Activated CD8-positive, alpha-beta memory T cell treated with anti-CD3 and anti-CD28 coated beads for 48 hours (primary cell): ENCODE results near the gene CDH23.

Experiments used
- DNase-seq, 3 experiments: peaks; one replicate each; pipeline ENCODE4 v3.0.0-alpha.2; 2020; ENCODE audit warnings: low read depth in 2 of 3, low spot score in 2 of 3

The CDH23 gene

DNA sequence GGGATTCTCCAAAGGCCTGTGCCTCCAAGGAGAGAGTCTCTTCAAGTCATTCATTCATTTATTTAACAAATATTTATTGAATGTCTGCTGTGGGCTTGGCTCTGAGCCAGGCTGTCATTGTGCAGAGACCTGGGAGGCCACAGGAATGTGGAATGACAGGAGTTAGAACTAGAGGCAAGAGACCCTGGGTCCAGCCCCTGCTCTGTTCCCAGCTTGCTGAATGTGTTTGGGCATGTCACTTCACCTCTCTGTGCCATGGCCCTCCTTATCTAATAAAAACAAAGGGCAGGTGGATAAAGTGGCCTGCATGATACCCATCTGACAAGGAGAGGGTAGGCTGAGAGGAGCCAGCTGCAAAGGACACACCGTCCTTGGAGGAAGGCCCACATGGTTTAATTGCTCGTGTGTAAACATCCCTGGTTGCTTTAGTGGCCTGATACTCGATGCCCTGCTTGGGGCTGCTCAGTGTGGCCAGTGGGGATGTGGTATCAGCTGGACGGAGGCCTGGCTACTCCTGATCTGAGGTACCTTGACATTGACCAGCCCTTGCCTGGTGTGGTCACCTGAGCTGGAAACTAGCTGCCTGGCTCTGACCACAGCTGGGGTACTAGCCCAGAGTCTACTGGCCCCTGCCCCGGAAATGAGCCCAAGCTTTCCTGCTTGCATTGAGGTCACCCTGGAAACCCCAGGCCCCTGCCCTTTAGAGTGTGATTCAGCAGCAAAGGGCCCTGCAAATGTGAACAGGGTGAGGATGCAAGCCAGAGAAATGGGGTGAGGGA is 116.2 kb downstream of the CDH23 start:
- no peak for DNase-seq

GRCh38 chr10:71513540-71513853 is 116.8 kb downstream of the CDH23 start:
- no peak for DNase-seq

DNA sequence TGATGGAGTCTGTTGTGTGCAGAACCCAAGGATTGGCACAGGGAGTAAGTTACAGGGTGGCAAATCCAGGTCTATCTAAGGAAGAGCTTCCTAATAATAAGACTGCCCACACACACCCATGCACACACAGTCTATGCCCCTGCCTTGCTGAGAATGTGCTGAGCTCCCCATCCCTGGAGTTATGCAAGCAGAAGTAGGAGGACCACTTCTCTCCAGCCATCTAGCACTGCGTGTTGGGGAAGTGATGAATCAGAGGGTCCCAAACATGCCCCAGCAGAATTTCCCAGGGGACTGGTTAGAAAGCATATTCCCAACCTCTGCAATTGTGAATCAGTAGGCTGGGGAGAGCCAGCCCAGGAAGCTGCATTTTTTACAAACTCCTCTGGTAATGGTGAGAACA is 117.2 kb downstream of the CDH23 start:
- DNase-seq, result no peak

DNA sequence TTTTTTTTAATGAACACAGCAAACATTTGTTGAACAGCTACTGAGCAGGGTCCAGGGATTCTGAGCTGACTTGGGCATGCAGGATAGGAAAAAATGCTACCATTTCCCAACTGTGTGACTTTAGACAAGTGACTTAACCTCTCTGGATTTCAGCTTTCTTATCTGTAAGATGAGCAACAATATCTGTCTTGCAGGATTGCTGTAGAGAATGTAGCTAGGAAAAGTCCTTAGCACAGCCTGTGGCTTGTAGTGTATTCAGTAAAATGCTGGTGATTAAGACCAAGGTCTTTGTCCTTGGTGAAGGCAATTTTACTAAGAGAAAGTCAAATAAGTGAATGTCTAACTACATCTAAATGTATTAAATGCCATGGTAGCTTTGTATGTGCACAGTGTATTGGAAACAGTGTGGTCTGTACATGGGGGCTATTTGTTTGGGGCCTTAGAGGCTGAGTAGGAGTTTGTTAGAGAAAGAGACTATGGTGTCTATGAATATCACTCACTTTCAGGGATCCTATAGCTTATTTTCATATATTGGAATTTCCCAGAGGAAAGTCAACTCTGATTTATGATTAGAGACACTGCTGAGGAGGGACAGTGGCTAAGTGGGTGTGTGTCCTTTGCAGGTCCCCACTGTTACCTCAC is 118.9 kb downstream of the CDH23 start:
- DNase-seq, result no peak

GRCh38 chr10:71516890-71517289 is 120.2 kb downstream of the CDH23 start:
- DNase-seq, result no peak

DNA sequence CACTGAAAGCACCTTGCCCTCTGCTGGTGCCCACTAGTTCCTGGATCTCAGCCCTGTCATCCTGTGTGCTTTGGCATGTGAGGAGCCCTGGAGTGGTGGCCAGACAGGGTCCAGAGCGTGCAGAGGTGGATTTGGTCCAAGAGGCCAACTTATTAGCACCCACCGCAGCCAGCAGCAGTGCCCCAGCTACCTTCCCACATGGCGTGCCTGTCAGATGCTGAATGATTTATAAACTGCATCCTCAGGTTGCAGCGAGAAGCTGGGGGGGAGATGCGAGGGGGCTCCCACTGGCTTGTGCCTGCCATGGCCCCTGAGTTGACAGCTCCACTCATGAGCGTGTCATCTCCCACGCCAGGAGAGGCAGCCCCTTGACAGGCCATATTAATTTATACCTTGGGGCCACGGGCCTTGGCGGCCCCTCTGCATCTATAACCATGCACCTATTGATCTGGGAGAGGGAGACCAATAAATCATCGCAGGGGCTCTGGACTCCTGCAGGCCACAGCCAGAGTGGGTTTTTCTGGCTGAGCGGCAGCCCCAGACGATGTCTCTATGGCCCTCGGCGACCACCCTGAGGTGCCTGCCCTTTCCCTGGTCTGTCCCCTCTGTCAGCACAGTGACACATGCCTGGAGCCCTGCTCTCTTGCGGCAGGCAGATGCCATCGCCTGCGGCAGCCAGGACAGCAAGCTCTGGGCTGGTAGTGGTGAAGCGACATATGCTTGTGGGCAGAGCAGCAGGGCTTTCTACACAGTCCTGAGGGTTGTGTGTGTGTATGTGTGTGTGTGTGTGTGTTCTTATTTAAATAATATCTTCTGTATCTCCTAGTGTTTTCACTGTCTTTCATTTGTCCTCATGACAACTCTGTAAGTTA is 120.8 kb downstream of the CDH23 start:
- no peak for DNase-seq

DNA sequence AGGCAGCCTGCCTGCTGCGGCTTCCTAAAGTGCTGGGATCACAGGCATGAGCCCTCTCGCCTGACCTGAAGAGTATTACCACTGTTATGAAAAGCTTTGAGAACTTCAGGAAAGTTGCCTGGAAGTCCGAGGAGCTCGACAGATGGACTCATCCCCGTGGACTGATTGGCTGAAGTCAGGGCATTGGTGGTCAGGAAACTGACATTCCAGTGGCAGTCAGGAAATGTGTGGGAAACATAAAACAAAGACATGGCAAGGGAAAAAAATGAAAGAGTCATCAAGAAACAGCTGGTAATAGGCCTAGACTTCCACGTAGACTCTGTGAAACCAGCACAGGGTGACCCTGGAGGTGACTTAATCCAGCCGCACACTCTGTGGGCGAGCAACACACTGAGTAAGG is 123.3 kb downstream of the CDH23 start:
- no peak for DNase-seq

DNA sequence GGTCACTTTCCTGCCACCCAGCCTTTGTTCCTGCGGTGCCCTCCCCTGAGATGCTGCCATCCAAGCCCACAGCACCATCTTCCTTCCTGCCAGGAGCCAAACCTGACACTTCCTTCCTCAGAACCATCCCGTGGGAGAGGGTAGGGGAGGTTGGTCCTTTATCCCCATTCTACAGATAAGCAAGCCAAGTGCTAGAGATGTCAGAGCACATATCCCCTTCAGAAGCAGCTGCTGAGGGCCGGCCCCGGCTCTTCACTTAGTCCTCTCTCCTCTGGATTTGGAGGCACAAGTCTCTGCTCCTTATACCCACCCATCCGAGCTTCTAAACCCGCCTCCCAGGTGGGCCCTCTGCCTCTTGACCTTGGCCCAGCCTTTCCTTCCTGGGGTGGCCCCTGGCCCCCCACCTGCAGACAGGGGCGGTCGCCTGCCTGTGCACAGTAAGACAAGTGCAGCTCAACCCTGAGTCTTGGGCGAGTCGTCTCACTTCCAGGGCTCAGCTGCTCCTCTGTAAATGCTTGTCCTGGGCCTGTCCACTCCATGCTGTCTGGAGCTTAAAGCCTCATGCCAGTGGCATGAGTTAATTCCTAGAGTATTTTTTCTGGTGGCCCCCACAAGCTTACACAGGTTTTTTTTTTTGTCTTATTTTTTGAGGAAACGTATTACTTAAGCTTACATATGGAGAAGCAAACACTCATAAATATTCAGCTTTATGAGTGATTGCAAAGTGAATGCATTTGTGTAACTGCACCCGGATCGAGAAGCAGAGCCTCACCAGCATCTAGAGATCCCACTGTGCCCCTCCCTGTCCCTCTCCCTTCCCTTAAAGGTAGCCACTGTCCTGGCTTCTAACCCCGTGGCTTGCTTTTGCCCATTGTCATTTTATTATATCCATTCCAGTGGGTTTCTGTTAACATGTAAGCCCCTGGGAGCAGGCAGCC is 125.1 kb downstream of the CDH23 start:
- no peak for DNase-seq

DNA sequence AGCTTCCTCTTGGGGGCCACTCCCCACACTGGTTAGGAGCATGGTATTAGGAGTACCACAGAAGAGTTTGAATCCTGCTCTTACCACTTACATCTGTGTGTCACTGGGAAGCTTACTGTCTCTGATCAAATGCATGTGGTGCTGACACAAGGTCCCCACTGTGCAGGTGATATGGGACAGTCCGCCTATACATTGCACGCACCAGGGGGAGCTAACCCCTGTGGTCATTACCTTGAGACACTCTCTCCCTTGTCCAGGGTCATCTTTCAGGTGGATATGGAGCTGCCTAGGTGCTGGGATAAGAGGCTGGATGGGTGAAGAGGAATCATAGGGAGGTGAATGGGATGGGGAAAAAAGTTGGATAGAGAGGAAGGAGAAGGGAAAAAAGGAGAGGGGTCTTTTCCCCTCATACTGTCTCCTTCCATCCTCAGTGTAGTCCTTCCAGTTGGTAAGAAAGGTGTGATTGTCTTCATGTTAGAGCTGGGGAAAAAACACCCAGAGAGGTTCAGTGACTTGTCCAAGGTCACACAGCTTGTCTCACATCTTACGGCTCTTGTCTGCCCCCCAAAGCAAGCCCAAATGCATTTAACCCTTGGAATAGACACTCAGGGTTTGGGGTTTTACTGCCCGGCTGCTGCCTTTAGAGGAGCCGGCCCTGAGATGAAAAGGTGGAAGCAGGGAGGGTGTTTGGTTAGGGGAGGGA is 125.9 kb downstream of the CDH23 start:
- no peak for DNase-seq

GRCh38 chr10:71523756-71524155 is 127.0 kb downstream of the CDH23 start:
- no peak for DNase-seq

- no peak for DNase-seq
These were observed 128.4 kb downstream of the CDH23 start for GRCh38 chr10:71525092-71525491.

DNA sequence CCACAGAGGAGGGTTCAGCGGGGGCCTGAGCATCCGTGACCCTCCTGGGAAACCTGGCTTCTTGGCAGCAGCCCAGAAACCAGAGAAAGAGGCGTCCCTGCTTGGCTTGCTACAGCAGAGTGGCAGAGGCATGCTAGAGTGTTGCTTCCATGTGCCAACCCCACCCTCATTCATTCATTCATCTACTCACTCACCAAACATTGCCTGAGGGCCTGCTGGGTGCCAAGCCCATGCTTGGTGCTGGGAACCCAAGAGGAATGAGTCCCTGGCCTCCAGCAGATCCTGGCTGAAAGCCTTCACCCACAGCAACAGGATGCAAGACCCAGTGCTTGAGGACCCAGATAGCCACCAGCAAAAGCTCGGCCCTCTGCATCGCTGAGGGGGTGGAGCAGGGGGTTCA is 129.0 kb downstream of the CDH23 start:
- no peak for DNase-seq

GRCh38 chr10:71526653-71527052 is 129.9 kb downstream of the CDH23 start:
- DNase-seq, result no peak

DNA sequence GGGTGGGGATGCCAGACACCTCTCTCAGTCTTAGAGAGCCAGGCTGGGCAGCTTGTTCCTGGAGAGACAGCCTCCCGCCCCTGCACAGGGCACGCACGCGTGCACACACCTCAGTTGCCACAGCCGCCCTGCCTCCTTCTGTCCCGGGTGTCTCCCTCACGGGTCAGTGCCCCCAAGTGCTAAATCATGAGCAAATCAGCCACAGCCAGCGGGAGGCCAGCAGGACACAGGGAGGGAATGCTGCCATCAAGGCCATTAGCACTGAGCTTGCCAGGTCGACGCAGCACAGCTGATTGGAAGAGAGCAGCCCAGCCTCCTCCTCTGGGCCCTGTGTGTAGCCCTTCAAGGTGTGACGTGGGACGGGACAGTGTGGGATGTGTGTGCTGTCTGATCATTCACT is 130.4 kb downstream of the CDH23 start:
- no peak for DNase-seq

DNA sequence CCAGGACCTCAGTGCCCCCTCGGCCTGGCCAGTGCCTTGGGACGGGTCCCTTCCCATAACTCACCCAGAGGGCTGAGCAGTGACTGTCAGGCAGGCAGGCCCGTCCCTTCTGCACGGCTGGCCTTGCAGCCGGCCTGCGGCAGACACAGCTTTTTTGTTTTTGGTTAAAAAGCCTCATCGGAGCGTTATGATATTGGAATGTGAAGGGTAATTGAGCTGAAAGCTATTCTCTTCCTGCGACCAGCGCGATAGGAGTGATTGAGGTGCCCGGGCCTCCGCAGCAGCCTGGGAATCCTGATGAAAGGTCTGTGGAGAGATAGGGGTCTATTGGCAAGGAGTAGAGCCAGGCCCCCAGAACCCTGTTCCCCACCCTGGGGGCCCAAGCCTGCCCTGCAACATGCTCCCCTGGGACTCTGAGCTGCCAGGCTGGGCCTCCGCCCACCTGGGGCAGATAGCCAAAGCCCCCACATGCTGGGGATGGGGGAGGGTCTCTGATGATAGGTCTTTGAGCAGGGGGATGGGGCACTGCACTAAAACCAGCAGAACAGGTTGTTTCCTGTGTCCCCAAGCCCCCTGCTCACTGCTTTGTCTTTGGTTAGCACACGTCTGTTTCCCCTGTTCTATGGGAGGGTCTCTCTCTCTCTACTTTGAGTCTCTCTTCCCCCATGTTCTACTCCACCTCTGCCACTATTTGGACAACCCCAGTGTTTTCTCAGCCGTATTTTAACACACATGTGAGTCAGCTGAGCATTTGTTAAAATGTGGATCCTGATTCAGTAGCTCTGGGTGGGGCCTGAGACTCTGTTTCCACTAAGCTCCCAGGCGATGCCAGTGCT is 131.9 kb downstream of the CDH23 start:
- no peak for DNase-seq

GRCh38 chr10:71529207-71529827 is 132.6 kb downstream of the CDH23 start:
- DNase-seq, result no peak

GRCh38 chr10:71530781-71531180 is 134.1 kb downstream of the CDH23 start:
- no peak for DNase-seq

DNA sequence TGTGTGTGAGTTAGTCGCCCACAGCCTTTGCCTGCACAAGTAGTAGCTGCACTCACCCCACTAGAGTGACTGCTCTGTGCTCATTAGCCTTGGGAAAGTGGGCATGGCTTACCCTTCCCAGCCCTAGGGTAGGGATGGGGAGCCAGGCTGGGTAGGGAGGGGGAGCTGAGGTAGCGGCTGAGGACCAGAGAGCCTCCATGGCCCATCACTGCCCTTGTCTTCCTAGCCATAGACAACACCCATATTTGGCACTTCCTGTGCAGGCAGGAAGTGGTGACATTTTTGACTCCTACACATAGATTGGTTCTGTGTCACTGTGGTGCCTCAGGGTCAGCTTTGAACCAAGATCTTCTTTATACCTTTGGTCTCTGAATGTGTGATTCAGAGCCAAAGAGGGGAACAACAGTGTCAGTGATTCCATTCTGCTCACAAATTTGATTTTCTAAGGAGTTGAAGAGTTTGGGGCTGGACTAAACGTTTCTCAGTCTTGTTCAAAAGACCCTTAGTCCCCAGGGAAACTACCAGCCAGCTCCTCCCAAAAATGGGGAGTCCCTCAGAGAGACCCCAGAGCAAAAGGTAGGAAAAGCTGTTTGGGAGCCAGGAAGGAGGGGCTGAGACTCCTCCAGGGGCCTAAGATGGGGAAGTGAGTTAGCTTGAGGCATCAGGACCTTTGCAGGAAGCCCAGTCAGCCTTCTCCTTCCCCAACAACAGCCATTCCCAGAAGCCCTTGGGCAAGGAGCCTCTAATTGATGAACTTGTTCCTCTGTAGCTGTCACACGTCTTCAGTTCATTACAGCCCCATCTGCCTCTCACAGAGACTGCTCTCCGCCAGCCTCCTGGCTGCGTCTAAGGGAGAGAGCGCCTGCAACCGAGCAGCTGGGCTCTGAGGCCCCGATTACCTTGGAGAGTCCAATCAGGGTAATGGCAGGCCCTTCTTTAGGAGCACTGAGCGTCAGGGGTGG is 135.0 kb downstream of the CDH23 start:
- peak; percentile 9 to 30 (median 14) for DNase-seq
